Measurements from ENCODE around the gene ITM2C.

Gene ITM2C, protein sequence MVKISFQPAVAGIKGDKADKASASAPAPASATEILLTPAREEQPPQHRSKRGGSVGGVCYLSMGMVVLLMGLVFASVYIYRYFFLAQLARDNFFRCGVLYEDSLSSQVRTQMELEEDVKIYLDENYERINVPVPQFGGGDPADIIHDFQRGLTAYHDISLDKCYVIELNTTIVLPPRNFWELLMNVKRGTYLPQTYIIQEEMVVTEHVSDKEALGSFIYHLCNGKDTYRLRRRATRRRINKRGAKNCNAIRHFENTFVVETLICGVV

GRCh38 chr2:230864605-230865306, at the start of gene ITM2C:
Gene ITM2C (plus strand): TSS chr2:230864942. CDS start chr2:230865026, 84 bp downstream.
- peak; percentile 63 for DNase-seq

DNA sequence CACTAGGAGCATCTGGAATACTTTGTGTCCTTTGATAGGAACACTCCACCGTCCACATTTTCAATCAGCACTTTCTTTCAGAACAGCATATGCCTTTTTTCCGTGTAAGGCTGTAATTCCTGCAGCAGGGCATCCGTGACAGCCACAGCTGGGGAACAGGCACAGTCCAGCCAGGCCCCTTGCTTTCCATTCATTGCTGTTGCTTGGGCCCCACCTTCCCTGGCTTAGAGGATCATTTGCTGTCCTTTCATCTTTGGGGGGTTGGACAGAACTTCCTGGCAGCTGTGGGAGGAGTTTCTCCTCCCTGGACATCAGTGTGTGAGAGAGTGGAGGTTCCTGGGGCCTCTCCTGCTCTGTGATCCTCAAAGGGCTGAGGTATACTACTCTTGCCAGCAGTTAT, 49.7 kb upstream of the ITM2C start:
- no peak for DNase-seq

- no peak for DNase-seq
Observed at GRCh38 chr2:230816735-230817134, 48.0 kb upstream of the ITM2C start.

GRCh38 chr2:230819433-230819832, 45.3 kb upstream of the ITM2C start:
- no peak for DNase-seq

DNA sequence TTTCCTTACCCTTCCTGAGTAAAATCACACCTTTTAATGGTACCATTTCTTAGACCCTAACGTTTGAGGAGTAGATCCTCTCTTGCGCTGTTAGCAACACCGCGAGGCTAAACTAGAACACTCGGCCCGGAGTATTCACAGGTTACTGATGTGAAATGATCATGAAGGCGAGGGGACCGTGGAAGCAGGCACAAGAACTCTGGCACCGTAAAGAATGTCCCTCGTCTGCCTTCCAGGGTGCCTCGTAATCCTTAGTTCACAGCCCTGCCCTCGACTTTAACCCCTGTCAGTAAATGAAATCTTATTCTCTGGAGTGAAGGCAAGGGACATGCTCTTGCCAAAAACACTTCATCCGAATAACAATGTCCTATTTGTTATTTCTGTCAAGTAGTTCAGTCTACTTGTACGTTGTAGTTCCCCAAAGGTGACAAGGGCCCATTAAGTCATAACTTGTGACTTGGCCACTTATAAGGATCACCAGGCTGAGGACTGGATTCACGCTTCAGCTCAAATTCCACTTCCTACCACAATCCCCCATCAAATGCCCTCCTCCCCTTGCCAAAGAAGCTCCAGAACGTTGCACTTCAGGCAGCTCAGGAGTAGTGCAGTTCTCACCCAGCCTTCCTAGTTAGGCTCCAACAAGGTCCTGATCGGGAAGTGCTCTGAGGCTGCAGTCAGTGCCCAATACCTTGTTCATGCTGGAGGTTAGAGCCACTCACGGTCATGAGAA, 43.3 kb upstream of the ITM2C start:
- DNase-seq: no peak

DNA sequence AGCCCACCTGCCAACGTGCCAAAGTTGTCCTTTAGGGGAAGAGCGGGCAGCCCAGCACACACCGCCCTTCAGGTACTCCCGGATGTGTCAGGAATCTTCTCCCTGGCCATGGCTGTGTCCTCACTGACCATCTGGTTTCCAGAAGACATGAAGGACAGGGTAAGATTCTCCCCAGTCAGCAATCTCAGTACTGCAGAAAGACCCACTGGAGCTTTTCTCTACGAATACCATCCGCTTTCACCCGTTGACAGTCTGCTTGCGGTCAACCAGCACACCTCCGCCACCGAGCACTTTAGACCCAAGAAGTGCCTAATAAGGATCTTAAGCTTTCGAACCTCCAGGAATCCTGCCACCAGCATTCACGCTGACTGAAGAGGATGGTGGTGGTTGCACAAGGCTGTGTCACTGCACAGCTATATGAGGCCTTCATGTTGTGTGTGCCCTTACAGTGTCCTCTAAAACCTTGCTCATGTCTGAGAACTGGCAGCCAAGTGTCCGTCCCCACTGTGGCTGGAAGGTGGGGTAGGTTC, 42.7 kb upstream of the ITM2C start:
- DNase-seq: no peak

GRCh38 chr2:230823264-230823964, 41.3 kb upstream of the ITM2C start:
- no peak for DNase-seq

GRCh38 chr2:230824406-230824978, 40.2 kb upstream of the ITM2C start:
- DNase-seq: peak; percentile 62

- DNase-seq: no peak
Observed at GRCh38 chr2:230825354-230825753, 39.4 kb upstream of the ITM2C start.

DNA sequence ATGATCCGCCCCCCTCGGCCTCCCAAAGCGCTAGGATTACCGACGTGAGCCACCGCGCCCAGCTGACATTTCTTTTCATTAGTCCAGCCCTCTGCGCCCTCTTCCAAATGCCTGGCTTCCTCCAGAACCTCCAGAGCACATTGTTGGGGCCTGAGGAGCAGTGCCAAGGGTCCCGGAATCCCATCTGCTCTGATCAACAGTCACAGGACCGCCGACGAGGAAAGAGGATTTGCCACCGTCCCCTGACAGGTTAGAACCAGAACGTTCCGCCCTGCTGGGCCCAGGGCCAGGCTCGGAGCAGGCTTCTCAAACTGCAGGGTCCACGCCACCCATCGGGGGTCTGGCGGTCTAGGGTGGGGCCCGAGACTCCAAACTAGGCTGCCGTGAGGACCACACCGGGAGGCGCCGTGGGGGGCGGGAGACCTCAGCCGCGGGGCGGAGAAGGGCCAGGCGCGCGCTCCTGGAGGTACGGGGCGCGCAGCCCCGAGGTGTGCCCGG, 36.9 kb upstream of the ITM2C start:
- DNase-seq: no peak

GRCh38 chr2:230828272-230828961, 36.3 kb upstream of the ITM2C start:
- DNase-seq: no peak

DNA sequence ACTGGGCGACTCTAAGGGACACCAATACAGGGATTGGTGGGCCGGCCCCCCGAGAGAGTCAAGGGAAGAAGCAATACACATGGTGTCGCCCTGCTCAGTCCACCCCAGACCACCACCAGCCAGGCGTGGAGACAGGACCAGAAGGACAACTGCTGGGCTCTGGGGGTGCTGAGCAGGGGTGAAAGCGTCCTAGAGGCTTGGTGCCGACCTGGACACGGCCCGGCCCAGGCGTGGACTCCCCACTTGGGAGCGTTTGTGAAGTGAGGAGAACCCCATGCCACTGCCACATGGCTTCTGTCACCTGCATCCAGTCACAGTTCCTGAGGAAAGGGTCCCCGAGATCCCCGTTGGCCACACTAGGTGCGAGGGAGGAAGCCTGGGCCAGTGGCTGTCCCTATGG, 35.4 kb upstream of the ITM2C start:
- no peak for DNase-seq

DNA sequence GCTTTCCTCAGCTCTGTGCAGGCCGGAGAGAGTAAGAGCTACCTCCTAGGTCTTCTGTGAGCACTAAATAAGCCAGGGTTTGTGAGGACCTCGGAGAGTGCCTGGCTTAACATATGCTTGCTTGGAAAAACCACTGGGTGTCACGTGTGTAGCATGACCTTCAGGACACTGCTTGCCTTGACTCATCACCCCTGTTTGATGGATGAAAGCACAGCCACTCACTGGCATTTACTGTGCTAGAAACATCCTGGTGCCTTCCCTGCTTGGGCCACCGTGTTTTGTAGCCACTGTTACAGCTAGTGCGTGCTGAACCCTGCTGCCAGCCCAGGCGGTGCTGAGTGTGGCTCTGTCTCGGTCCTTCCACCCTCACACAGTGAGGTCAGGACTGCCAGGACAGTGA, 34.8 kb upstream of the ITM2C start:
- DNase-seq: no peak

DNA sequence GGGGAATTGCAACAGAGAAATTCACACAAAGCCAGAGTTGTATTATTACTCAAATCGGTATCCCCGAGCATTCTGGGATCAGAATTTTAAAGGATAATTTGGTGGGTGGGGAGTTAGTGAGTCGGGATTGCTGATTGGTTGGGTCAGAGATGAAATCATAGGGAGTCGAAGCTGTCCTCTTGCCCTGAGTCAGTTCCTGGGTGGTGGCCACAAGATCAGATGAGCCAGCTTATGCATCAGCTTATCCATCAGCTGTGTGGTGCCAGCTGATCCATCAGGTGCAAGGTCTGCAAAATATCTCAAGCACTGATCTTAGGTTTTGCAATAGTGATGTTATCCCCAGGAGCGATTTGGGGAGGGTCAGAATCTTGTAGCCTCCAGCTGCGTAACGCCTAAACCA, 34.3 kb upstream of the ITM2C start:
- no peak for DNase-seq

DNA sequence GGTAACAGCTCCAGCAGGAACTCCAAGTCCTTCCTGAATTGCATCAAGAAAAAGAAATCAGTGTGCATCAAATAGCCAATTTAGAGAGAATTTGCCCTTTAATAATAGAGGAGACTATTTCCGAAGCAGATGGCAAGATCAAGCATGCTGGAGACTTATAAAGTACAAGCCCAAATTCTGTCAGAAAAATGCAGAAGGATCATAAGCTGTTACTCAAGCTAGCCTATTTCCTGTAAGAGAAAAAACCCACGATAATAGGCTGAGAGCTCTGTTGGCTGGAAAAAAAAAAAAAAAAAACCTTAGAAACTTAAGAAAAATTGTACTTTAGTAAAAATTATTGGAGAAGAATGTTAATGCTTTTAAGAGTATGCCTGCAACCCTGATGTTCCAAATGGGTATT, 24.4 kb upstream of the ITM2C start:
- DNase-seq: no peak

DNA sequence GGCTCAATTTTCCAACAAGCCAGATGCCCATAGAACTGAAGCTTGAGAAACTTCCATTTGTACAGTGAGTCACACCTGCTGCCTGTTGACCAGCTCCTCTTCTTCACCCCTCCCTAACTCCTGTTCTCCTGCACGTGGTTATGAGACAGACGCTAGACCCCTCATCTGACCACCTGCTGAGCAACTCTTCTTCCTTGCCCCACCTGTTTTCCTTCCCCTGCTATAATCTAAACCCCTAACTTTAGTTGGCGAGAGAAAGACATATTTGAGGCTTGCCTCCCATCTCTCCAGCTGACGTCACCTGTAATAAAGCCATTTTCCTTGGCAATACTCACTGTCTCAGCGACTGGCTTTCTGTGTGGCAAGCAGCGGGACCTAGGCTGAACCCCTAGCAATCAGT, 22.3 kb upstream of the ITM2C start:
- DNase-seq: no peak

- no peak for DNase-seq
Observed at GRCh38 chr2:230843132-230843531, 21.6 kb upstream of the ITM2C start.

GRCh38 chr2:230846360-230846759, 18.4 kb upstream of the ITM2C start:
- DNase-seq: no peak

DNA sequence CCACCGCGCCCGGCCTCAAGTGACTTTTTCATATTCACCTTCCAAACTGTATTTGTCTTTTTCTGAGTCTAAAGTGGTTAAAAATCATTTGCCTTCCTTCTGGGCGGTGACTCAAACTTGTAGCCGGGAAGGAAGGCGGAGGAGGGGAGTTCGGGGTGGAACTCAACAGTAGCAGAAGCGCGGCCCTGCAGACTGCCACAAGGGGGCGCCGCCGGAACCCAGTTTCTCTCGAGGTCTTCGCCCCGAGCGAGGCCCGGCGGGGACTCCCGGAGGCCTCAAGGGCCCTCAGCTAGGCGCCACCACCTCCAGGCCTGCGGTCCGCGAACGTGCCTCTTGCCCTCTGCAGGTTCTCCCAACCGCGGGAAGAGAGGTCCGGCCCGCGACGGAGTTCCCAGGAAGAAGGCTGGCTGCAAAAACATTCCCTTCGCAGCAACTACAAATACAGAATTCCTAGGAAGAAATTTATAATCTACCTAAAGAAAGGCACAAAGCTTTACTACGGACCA, 16.8 kb upstream of the ITM2C start:
- DNase-seq: peak; percentile 79

- no peak for DNase-seq
Observed at GRCh38 chr2:230849633-230850357, 14.9 kb upstream of the ITM2C start.

DNA sequence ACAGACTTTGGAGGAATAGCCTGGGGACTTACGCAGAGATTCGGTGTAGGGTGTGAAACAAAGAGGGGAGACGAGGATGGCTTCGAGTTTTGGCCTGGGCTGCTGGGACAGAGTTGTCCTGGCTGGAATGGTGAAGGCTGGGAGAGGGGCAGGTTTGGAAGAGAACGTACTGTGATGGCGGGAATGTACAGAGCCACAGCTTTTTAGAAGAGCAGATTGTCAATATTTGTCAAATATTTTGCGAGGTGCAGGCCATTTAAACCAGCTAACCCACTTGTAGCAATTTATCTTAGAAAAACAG, 14.4 kb upstream of the ITM2C start:
- no peak for DNase-seq
